Measurements from ENCODE around the gene DCTN3.

DCTN3 gene

DNA sequence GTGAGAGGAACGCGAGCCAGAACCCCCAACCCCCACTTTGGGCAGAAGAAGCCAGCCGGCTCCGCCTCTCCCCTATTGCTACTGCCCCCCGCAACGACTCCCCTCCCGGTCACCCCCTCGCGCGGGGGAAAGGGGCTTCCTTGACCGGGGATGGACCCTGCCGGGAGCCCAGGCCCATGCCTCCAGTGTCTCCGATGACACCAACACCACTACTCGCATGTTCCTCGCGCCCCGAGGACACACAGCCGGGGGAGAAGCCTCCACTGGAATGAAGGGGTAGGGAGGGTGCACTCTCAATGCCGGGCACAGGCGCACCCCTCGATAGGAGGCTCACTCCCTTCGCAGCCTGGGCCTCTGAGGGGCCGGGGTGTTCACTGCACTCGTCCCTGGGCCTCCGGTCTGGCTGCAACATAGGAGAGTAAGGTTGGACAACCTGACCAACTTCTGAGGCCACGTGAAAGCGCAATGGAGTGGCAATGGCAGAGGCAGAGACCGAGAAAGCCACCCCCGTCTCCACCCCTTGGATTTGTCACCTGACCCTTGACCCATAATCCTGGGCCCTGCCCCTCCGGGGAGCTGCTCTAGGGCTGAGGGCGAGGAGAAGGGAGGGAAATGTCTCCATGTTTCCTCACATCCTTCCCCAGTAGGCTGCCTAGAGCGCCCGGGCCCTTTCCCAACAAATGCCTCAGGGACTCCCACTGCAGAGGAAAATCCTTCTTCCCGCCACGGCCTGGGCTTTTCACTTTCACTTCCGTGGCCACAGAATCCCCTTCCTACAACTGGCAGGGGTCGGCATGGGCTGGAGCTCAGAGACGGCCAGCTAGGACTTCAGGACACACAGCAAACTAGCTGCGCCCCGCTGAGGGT, 29.7 kb downstream of the DCTN3 start:
- no peak for DNase-seq (ENCODE audit: low spot score)

DNA sequence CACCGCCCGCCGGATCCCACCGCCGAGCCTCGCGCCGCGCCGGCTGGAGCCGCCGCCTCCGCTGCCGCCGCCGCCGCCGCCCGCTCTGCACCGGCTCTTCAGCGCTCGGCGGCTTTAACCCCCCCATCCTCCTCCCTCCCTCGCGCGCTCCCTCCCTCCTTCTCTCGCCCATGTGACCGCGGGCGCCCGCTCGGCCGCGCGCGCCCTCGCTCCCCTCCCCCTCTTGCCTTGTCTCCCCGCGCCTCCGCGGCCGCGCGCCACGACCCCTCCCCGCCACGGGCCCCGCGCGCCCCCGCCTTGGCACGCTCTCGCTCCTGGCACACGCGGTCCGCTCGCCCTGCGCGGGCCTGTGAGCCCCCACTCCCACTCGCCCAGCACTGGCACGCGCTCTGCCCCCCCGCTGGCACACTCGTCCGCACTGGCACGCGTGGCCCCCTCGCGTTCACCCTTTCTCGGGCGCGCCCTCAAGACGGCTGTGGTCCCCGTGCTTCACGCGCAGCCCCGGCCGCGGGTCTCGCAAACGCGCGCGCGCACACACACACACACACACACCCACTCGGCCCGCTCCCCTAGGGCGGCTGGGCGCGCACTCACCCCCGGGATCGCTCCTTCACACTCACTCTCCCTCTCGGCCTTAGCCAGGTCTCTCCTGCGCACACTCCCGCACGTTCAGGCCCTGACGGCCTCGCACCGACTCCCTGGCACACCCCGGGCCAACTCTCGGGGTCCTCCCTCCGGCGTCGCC, 30.5 kb downstream of the DCTN3 start, which contains the start of gene CNTFR:
Gene CNTFR (minus strand): TSS at position 89 of the 745 bp plus-strand sequence. CDS start 20,743 bp downstream, outside the sequence.
- DNase-seq (ENCODE audit: low spot score), result peak; percentile 83

DNA sequence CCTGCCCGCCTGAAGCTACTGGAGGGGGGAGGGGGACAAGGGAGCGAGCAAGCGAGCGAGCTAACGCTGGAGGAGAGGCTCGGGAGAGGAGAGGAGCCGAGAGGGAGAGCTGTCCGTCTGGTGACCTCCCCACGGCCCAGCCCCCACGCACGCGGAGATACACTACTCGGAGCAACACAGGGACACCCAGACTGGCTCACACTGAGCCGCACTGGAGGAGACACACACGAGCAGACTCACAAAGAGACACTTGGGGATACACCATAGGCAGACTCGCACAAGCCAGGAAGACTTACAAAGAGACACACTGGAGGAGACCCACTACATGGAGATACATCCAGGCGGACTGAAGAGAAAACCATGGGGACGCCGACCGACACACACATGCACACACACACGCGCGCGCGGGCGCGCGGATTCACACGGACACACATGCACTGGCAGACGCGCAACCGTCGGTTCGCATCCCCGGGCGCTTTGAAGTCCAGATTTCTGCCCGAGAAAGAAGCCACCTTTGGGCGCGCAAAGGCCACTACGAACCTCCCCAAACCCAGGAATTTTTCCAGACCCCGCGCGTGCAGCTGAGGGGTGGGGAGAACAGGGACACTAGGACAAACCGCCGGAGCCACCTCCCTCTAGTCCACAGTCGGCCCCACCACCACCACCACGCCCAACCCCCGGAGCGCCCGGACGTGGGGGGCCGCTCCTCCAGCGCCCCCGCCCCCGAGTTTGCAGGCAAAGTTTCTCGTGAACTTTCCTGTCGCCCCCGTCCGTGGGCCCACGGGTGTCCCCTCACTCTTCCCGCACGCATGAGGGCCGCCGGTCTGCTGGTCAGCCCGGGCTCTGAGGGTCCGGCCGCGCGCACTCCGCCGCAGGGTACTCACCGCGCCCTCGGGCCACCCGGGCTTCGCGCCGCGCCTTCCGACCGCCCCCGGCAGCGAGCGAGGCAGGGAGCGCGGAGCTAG, 31.3 kb downstream of the DCTN3 start:
- DNase-seq (ENCODE audit: low spot score), result no peak

DNA sequence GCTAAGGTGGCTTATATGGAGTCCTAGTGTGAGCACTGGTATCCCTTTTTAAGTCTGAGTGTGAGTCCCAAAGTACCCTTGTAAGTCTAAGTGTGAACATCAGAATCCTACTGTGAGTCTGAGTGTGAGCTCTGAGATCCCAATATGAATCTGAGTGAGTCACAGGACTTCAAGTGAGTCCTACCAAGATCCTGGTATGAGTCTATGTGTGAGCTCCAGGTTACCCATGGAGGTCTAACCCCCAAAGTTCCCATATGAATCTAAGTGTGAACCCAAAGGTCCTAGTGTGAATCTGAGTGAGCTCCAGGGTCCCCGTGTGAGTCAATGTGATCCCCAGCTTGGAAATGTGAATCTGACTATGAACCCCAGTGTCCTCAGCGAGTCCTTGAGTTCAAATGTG, 33.0 kb downstream of the DCTN3 start:
- no peak for DNase-seq (ENCODE audit: low spot score)

DNA sequence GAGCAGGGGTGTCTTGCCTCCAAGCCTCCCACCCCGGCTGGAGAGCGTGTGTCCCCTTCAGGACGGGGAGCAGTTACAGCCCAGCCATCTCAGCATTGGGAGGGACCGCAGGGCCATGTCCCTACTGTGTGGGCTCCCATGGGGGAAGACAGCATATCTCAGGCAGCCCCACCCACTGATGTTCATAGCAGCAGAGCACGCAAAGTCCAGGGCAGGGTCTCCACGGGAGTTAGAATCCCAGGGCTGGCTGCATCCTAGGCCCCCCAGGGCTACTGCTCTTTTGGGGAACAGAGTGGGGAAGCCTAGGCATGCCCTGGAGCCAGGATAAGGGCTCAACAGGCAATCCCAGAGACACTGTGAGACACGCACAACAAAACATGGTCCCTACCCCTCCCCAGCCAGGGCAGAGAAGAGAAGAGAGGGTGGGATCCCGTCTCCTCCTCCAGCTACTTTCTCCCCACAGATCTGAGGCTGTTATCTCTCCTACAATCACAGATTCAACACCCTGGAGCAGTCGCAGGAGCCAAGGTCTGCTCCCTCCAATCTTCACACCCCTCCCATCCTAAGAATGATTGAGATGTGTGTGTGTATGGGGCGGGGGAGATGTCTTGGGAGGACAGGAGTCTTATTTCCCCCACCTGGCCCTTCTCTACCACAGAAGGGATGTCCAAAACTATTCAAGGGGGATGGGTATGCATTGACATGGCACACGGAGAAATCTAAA, 34.2 kb downstream of the DCTN3 start:
- no peak for DNase-seq (ENCODE audit: low spot score)

DNA sequence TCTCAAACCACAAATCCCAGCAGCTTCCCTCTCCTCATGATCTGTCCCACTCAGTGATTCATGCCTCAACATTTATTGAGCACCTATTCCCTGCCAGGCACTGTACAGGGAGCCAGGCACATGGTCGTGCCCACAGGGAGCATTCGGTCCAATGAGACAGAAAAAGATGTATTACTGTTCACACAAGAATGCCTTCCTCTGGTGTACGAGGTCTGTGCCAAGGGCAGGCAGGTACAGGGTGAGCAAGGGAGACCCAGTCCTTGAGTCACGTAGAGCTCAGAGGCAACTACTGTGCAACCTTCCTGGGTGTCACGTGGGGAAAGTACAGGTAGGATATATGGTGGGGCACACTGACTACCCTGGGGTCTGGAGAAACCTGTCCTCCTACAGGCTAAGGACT, 35.3 kb downstream of the DCTN3 start:
- DNase-seq (ENCODE audit: low spot score), result no peak

DNA sequence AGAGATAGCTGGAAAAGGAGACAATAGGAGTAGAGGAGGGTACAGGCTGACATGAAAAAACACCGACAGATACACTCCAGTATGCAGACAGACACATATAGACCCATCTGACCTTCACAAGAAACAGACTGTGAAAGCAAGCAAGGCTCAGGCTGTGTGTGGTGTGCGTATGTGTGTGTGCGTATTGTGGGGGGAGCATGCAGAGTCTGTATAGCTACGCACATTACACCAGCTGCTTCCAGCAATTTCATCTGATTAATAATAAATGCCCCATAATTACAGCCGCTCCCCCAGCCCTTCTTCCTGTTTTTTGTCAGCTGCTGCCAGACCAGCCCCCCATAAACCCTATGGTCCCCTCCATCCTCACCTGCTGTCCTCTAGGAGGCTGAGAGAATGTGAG, 37.5 kb downstream of the DCTN3 start:
- no peak for DNase-seq (ENCODE audit: low spot score)

DNA sequence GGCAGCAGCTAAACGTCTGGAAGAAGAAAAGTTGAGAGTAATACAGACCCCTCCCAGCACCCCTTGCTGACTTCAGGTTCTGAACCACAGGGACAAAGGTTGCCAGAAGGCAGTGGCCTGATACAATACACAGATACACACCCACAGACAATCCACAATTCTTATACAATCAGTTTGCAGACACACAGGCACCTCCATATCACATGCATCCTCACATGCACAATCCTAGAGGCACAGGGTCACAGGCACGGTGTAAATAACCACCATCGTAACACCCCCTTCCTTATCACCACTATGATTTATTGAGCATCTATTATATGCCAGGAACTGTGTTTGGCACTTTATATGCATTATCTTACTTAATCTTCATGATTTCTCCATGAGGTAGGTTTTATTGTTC, 39.0 kb downstream of the DCTN3 start:
- DNase-seq (ENCODE audit: low spot score), result no peak

DNA sequence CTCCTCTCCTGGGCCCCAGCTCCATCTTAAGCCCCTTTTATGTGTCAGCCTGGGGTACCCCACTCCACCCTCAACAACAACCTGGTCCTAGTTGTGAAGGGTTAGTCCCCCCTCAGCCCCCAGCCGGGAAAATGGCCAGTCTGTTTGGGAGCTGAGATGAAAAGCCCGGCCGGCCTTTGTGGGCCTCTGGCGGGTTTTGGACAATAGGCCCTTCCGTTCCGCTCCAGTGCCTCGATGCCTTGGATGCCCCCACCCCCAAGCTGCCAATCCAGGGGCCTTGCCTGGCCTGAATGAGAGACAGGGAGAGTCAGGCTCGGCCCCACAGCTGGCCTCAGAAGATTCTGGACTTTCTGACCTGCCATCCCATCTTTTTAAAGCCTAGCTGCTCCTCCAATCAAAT, 39.9 kb downstream of the DCTN3 start:
- DNase-seq (ENCODE audit: low spot score), result no peak

DNA sequence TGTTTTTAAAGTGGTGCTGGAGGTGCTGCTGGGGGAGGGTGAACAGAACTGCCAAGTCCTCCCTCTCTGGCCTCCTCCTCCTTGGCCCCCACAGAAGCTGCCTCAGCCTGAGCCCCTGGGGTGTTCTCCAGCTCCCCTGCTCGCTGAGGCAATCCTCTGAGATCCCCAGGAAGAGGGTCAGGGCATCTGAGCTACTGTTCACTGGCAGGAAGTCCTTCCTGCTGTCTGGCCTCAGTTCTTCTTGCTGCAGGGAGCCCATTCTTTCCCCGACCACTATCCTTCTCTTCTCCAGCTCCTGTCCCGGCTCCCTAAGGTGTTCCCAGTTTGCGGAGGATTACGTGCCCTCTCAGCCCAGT, 40.5 kb downstream of the DCTN3 start:
- no peak for DNase-seq (ENCODE audit: low spot score)

DNA sequence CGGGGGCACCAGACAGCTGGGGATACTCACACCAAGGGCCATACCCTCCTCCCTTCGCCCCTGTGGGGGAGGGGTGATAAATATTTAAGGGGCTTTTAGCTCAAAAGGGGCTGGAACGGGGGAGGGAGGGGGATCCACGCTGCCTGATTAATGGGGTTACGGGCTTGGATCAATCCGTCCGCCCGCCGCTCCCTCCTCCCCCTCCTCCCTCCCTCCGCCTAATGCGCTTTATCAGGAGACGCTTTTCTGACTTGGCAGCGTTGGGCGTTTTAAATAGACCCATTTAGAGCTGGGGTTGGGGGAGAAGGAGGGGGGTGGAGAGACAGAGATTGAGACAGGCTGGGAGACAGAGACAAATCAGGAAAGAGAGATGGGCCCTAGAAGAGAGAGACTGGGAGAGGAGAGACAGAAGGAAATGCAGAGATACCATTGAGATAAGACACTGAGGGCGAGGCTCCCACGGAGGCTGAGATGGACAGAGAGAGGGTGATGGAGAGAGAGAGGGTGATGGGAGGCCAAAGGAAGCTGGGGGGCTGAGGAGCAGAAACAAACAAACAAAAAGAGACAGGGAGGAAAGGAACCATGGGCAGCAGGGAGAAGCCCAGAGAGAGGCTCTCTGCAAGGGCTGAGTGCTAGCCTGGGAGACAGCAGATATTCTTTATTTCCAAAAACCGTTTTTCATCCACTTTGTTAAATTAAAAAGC, 41.0 kb downstream of the DCTN3 start:
- DNase-seq (ENCODE audit: low spot score), result no peak

DNA sequence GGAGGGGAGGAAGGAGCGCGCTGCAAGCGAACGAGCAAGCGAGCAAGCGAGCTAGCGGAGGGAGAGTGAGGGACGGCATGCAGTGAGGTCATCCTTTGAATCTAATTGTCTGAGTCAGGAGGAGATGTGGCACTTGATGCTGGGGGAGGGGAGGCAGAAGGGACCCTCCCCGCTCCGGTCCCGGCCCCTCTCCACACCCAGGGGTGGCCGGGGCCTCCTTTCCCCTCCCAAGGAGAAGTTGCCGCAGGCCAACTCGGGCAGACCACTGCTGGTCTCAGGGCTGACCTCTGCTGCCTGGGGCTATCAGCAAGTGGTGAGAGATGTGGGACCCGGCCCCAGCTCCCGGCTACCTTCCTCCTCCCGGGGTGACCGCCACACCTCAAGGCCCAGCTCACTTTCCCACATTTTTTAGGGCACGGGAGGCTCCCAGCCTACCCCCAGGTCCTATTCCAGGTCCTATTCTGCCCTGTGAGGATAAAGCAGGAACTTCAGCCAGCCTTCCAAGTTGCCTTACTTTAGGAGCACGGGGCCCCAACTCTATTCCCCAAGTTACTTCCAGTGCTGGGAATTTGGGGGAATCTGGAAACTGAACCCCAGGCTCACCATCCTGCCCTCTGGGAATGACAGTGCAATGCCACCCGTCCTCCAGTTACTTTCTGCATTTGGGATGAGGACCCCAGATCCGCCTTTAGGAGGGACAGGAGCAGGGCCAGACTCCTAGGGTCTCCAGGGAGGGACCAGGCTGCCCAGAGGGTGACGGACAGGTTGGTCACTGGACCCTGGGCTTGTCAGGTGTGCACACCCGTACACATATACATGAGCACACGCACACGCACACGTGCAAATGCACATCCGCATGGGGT, 41.8 kb downstream of the DCTN3 start:
- no peak for DNase-seq (ENCODE audit: low spot score)

DNA sequence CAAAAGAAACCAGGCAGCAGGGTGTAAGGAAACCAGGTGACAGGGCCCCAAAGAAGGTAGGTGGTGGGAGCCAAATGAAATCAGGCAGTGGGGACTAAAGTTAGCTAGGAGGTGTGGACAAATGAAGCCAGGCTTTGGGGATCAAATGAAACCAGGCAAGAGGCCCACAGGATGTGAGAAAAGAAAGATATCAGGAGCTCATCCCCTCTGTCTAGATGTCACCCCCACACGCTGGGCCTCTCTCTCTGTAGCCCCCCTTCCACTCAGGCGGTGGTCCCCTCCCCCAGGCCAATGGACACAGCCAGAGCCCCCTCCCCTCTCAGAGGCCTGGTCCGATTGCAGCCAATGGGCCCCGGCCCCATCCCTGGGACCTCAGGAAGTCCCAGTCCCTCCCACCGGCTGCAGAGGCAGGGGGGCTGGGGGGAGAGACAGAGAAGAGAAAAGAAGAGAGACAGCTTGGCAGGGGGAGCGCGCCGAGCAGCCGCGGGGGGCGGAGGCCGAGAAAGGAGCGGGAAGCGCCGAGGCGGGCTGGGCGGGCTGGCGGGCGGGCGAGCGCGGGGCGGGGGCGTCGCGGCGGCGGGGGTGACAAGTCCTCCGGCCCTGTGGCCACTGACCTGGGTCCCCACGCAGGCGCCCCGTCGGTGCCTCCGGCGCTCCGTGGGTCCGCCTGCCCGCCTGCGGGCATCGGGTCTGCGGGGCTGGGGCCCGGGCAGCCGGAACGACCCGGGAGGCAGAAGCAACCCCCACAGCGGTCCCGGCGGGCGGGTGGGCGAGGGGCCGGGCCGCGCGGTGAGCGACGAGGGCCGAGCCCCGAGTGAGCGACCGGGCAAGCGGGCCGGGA, 42.7 kb downstream of the DCTN3 start:
- peak; percentile 69 for DNase-seq (ENCODE audit: low spot score)

DNA sequence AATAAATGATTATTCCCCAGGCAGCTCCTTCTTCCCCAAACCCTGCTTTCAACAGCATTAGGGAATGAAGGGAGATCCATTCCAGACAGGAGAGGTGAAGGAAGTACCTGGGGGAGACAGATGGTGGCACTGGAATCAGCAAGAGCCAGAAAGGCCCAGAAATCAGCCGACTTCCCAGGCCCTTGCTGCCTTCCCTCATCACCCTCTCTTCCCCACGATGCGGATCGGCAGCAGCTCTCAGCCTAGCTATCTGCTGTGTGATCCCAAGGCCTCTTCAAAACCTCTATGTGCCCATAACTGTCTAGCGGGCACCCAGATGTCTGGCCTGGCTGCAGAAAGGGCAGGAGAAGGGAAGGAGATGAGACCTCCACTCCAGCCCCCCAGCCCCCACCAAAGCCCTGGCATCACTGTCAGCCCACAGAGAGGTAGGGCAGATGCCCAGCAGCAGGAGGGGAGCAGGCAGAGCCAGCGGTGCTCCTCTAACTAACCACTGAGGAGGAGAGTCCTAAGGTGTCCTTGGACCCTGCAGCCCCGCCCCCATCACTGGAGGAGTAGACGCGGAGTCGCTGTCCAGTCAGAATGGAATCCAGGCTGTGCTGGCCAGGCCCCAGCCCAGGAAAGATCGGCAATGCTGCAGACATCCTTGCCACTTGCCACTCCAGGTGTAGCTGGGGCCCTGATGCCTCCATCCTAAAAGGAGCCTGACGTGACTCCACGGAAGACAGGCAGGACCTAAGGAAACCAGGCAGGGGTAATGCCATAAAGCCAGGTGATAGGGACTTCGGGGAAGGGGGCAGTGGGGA, 43.5 kb downstream of the DCTN3 start:
- DNase-seq (ENCODE audit: low spot score), result peak; percentile 73

DNA sequence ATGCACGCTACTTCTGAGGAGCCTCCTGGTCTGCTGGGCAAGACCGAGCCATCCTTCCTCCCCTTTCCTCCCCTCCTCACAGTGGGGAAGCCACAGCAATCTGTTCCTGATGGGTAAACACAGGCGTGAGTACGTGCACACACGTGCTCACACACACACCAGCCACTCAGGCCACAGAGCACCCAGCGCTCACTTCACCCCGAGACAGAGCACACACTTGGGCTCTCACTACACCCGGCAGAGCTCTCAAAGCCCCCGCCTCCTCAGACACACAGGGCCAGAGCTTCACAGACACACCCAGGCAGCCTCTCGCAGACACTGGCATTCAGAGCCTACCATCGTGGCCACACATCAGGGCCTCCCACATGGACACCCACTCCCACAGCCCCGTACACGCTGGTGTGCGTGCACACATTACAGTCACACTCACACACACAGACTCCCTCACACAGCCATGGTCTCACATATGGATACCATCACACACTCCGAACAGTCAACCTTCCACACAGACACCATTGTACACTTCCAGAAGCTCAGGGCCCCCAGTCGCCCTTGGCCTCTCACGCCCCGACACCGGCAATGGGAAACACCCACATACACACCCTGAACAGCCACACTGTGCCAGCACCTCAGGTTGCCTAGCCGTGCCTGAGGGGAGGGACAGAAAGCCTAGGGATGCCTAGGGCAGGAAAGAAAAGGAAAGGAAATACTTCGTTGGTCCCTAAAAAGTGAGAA, 44.3 kb downstream of the DCTN3 start:
- no peak for DNase-seq (ENCODE audit: low spot score)

DNA sequence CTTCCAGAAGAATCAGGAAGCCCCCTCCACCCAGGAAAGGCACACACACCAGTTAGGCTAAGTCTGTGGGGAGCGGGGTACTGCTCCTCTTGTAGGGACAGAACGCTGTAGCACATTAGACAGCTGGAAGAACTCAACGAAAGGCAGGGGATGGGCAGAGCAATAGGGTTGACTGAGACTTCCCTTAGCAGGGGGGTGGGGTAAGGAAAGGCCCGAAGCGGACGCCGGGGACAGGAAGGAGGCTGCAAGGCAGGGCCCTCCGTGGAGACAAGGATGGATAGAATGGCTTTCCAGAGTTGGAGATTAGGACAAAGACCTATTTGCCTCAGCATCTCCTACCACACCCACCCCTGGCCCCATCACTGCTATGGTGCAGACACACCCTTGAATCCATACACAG, 45.1 kb downstream of the DCTN3 start:
- no peak for DNase-seq (ENCODE audit: low spot score)

DNA sequence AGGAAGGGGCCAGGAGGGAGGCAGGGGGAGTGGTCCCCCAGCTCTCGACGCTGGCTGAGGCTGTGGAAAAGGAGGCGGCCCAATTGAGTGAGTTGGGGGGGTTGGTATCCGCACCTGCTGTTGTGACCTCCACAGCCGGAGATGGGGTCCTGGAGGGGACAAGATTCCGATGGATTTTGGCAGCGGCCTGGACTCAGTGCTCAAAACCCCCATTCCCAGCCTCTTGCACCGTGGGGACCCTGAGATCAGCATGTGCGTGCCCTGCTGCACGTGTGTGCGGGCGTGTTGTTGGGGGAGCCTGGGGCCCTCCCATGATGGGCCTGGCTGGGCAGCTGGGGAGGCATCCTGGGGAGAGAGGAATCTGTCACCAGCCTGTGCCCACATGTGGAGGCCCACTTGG, 45.7 kb downstream of the DCTN3 start:
- DNase-seq (ENCODE audit: low spot score), result no peak

Measured in iPS-NIHi11 (cell line).